IMR-90 (cell line): Measurements from ENCODE around the gene FOXP1. TPM values are rescaled to one million over a fixed set of nuclear protein-coding genes. Genes with fewer than 3 reads are reported as not detected.
A peak's percentile ranks its signal among the peaks of the same experiment; 100 is the strongest.

Source experiments
- ATAC-seq: fragments of 200-7000 bp; cut with Tn5 transposase; 2 replicates; pipeline ENCODE4 v1.9.1; 2020; ENCODE audit warnings: low read depth, mild to moderate bottlenecking, moderate library complexity
- BruUV-seq: library from RNA; stranded (reverse); fragments of 400-500 nt; replicated peaks from 2 replicates; lab custom pipeline; 2021; lab: Mats Ljungman, UMichigan
- CTCF ChIA-PET: fragments of 300-600 bp; formaldehyde crosslinking; extraction: SDS; loops from one replicate; lab custom pipeline; 2021; ENCODE audit warnings: antibody characterized with exemption; lab: Yijun Ruan, JAX
- POLR2A ChIA-PET: fragments of 300-600 bp; sonication (Branson Sonifier 250); formaldehyde crosslinking; loops from one replicate; lab custom pipeline; 2022; ENCODE audit warnings: antibody characterized with exemption; ENCODE audit not compliant: unreplicated experiment; lab: Charles Lee
- DNase-seq: peaks from one replicate; pipeline ENCODE4 v3.0.0; 2013
- H2AFZ ChIP-seq: replicated peaks from 2 replicates; pipeline ENCODE3; 2013; ENCODE audit warnings: low read length, mild to moderate bottlenecking; ENCODE audit not compliant: poor library complexity
- H2AK5ac ChIP-seq: 2 replicates; pipeline ENCODE4 v1.6.1; 2013; ENCODE audit warnings: low read depth, low read length, inconsistent platforms
- H2AK9ac ChIP-seq: replicated peaks from 2 replicates; pipeline ENCODE3; 2013; ENCODE audit warnings: mild to moderate bottlenecking, low read depth, low read length, moderate library complexity; ENCODE audit not compliant: poor library complexity
- H2BK120ac ChIP-seq: 2 replicates; pipeline ENCODE4 v1.6.1; 2013; ENCODE audit warnings: low read depth, low read length, inconsistent platforms
- H2BK15ac ChIP-seq: 3 replicates; pipeline ENCODE4 v1.6.1; 2013; ENCODE audit warnings: low read depth, low read length, inconsistent platforms
- H2BK20ac ChIP-seq: 2 replicates; pipeline ENCODE4 v1.6.1; 2013; ENCODE audit warnings: low read depth, mild to moderate bottlenecking, inconsistent platforms, low read length, moderate library complexity
- H2BK5ac ChIP-seq: 2 replicates; pipeline ENCODE4 v1.6.1; 2013; ENCODE audit warnings: mild to moderate bottlenecking, low read depth, low read length, inconsistent platforms; ENCODE audit not compliant: poor library complexity, severe bottlenecking
- H3K14ac ChIP-seq: replicated peaks from 2 replicates; pipeline ENCODE4 v1.6.1; 2013; ENCODE audit warnings: low read depth, low read length, inconsistent platforms
- H3K18ac ChIP-seq: 2 replicates; pipeline ENCODE4 v1.6.1; 2013; ENCODE audit warnings: low read depth, low read length, control low read depth
- H3K23ac ChIP-seq: 2 replicates; pipeline ENCODE4 v1.6.1; 2013; ENCODE audit warnings: low read depth, low read length, inconsistent platforms
- H3K27ac ChIP-seq: 2 replicates; pipeline ENCODE4 v1.5.1; 2013; ENCODE audit warnings: mild to moderate bottlenecking, control low read depth, low read length; ENCODE audit not compliant: insufficient read depth
- H3K27me3 ChIP-seq: 2 replicates; pipeline ENCODE4 v1.6.1; 2013; ENCODE audit warnings: low read length; ENCODE audit not compliant: control insufficient read depth, insufficient read depth
- H3K36me3 ChIP-seq: 2 replicates; pipeline ENCODE4 v1.6.1; 2013; ENCODE audit warnings: low read length, mixed read lengths; ENCODE audit not compliant: control insufficient read depth, insufficient read depth
- H3K4ac ChIP-seq: 2 replicates; pipeline ENCODE4 v1.6.1; 2013; ENCODE audit warnings: low read depth, low read length, inconsistent platforms
- H3K4me1 ChIP-seq: 2 replicates; pipeline ENCODE4 v1.6.1; 2013; ENCODE audit warnings: low read length, mixed read lengths; ENCODE audit not compliant: control insufficient read depth, insufficient read depth
- H3K4me2 ChIP-seq: 2 replicates; pipeline ENCODE4 v1.6.1; 2013; ENCODE audit warnings: low read depth, mild to moderate bottlenecking, control low read depth, low read length, moderate library complexity
- H3K4me3 ChIP-seq: 2 replicates; pipeline ENCODE4 v1.5.1; 2013; ENCODE audit warnings: low read depth, mild to moderate bottlenecking, control low read depth, low read length, moderate library complexity; ENCODE audit not compliant: insufficient read depth
- H3K56ac ChIP-seq: 2 replicates; pipeline ENCODE4 v1.6.1; 2013; ENCODE audit warnings: low read length, inconsistent platforms; ENCODE audit not compliant: insufficient read depth; ENCODE audit errors: extremely low read depth
- H3K79me1 ChIP-seq, 2 experiments: 2 replicates each; pipeline ENCODE4 v1.6.1; 2013; ENCODE audit warnings: low read length in 2 of 2, inconsistent platforms in 1 of 2, low read depth in 1 of 2
- H3K9ac ChIP-seq: 2 replicates; pipeline ENCODE4 v1.6.1; 2013; ENCODE audit warnings: low read depth, low read length, control low read depth
- H3K9me1 ChIP-seq: 2 replicates; pipeline ENCODE4 v1.6.1; 2013; ENCODE audit warnings: low read length, inconsistent platforms; ENCODE audit not compliant: insufficient read depth
- H3K9me3 ChIP-seq: 2 replicates; pipeline ENCODE4 v1.6.1; 2013; ENCODE audit warnings: low read length; ENCODE audit not compliant: control insufficient read depth, insufficient read depth
- H4K20me1 ChIP-seq: 2 replicates; pipeline ENCODE4 v1.6.1; 2013; ENCODE audit warnings: low read length, inconsistent platforms; ENCODE audit not compliant: insufficient read depth
- H4K5ac ChIP-seq: 2 replicates; pipeline ENCODE4 v1.6.1; 2013; ENCODE audit warnings: mild to moderate bottlenecking, low read depth, low read length, control low read depth
- H4K8ac ChIP-seq, 2 experiments: 2 replicates each; pipeline ENCODE4 v1.6.1; 2013; ENCODE audit warnings: low read depth in 2 of 2, low read length in 2 of 2, control low read depth in 1 of 2, inconsistent platforms in 1 of 2
- H4K91ac ChIP-seq: 2 replicates; pipeline ENCODE4 v1.6.1; 2013; ENCODE audit warnings: low read depth, low read length, inconsistent platforms; ENCODE audit not compliant: insufficient read depth
- BHLHE40 ChIP-seq: fragments of 150-350 bp; IDR thresholded peaks from 2 replicates; pipeline ENCODE4 v1.6.1; 2016; ENCODE audit warnings: mild to moderate bottlenecking, low read depth, low read length
- CEBPB ChIP-seq: IDR thresholded peaks from 2 replicates; pipeline ENCODE4 v1.6.1; 2012; ENCODE audit warnings: low read depth, low read length, improper control_type of control experiment
- CHD1 ChIP-seq: IDR thresholded peaks from 2 replicates; pipeline ENCODE4 v1.6.1; 2012; ENCODE audit warnings: low read depth, low read length, improper control_type of control experiment
- CTCF ChIP-seq: conservative IDR thresholded peaks from 2 replicates; pipeline ENCODE4 v1.5.1; 2012; ENCODE audit warnings: mild to moderate bottlenecking, low read depth, low read length, improper control_type of control experiment
- ELK1 ChIP-seq: fragments of 150-350 bp; IDR thresholded peaks from 2 replicates; pipeline ENCODE4 v1.6.1; 2016; ENCODE audit warnings: low read depth, mild to moderate bottlenecking, low read length, moderate library complexity, borderline replicate concordance
- MAFK ChIP-seq: IDR thresholded peaks from 2 replicates; pipeline ENCODE4 v1.6.1; 2012; ENCODE audit warnings: low read depth, low read length, improper control_type of control experiment
- MXI1 ChIP-seq: IDR thresholded peaks from 2 replicates; pipeline ENCODE4 v1.6.1; 2012; ENCODE audit warnings: low read depth, mild to moderate bottlenecking, low read length, moderate library complexity, borderline replicate concordance
- POLR2A ChIP-seq: IDR thresholded peaks from 2 replicates; pipeline ENCODE4 v1.6.1; 2012; ENCODE audit warnings: mild to moderate bottlenecking, low read depth, low read length
- RAD21 ChIP-seq: IDR thresholded peaks from 2 replicates; pipeline ENCODE4 v1.6.1; 2012; ENCODE audit warnings: low read length, improper control_type of control experiment
- RCOR1 ChIP-seq: IDR thresholded peaks from 2 replicates; pipeline ENCODE4 v1.6.1; 2012; ENCODE audit warnings: mild to moderate bottlenecking, low read length, improper control_type of control experiment; ENCODE audit not compliant: insufficient replicate concordance
- RFX5 ChIP-seq: IDR thresholded peaks from 2 replicates; pipeline ENCODE4 v1.8.0; 2012; ENCODE audit warnings: low read depth, mild to moderate bottlenecking, low read length, moderate library complexity
- SMC3 ChIP-seq: fragments of 150-350 bp; IDR thresholded peaks from 2 replicates; pipeline ENCODE4 v1.6.1; 2016; ENCODE audit warnings: low read depth, mild to moderate bottlenecking, antibody characterized with exemption, low read length, moderate library complexity
- WGBS, 2 experiments: methylation state at CpG; one replicate each; pipeline versions ENCODE4 v1.1.5 to v1.1.7; 2013; ENCODE audit warnings: missing lambda C conversion rate in 2 of 2; ENCODE audit not compliant: insufficient read length in 1 of 2; ENCODE audit errors: extremely low coverage in 2 of 2; 5-methylcytosine and 5-hydroxymethylcytosine counted together
- dilution Hi-C: fragments of 300-500 bp; cut with HindIII; formaldehyde crosslinking; loops from one replicate; pipeline ENCODE4 v1.14.3; 2018; ENCODE audit warnings: low sequenced_read_pairs; ENCODE audit not compliant: unreplicated experiment
- in situ Hi-C: fragments of 300-500 bp; cut with MboI; formaldehyde crosslinking; loops from 3 replicates; pipeline ENCODE4 v1.14.3; 2019; ENCODE audit warnings: low sequenced_read_pairs, inconsistent platforms, mixed read lengths
- intact Hi-C: fragments of 100-400 bp; cut with micrococcal nuclease; formaldehyde crosslinking; loops from 2 replicates; pipeline ENCODE4 v1.10.0; 2022
- polyA plus RNA-seq, 3 experiments: library from polyadenylated mRNA; depleted of rRNA; stranded (reverse); fragments of >200 nt; gene quantifications; 2 replicates each; pipeline ENCODE4 v1.2.3, GENCODE V29; 2012; ENCODE audit warnings: low replicate concordance in 1 of 3
- total RNA-seq: library from RNA; depleted of rRNA; stranded (reverse); fragments of >200 nt; gene quantifications from 2 replicates; pipeline ENCODE4 v1.2.3, GENCODE V29; 2012
- TF ChIP-seq, protein P1 (sequence below): fragments of 150-350 bp; IDR thresholded peaks from 2 replicates; pipeline ENCODE4 v1.6.1; 2017; ENCODE audit warnings: mild to moderate bottlenecking, antibody characterized with exemption, low read length, low read depth

FOXP1 gene
- total and polyA plus RNA-seq, 2 of the 4 experiments (the other 2 are of a cell fraction) = 37.0 to 132 TPM

DNA sequence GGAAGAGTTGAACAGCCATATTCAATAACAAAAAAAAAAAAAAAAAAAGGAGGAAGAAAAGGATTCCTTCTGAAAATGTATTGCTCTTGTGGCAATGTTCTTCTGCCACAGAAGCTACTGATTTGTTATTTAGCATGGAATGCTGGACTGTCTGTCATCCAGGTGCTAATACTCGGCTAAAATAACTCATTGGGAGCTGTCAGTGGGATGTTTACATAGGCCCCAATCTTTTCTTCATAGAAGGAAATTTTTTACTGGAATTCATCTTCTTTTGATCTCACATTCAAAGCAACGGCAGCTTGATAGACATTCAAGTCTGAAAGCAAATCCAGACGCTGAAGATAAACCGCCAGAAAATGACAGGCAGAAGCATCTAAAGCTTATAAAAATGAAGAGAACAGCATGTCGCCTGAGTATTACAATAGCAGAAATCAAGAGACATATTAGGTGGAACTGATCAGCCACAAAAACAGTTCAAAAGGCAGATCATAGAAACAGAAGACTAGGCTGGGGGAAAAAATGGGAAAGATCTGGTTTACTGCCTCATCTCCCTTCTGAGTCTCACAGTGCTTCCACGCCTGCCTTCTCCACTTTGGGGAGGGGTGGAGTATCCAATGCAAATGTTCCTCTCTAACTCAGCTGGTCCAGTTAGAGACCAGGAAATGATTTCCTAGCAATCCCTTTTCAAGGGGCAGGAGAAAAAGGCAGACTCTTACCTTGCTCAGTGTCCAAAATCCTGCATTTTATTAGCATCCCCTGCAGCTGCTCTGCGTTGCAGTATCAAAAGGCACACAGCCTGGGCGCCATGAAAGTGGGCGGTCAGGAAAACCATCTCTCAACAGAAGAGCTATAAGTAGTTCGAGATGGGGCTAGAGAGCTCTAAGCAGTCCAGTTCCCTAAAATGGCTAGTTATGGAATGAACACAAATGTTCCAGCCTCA, 451.9 kb downstream of the FOXP1 start:
- H3K79me1 ChIP-seq = peaks cover 7 to 39% of the 10 kb centered on the region in 2 experiments
- no peak overlapping the region for H3K4me3 ChIP-seq
- no peaks in the 10 kb centered on the region for H4K20me1 ChIP-seq
- no peaks in the 10 kb centered on the region for H3K9me1 ChIP-seq
- no peak overlapping the region for H3K27ac ChIP-seq
- H4K91ac ChIP-seq = peak overlapping the region; percentile 25; the same call in 1 of the 2 replicates
- H3K4me2 ChIP-seq = no peak overlapping the region
- no peak overlapping the region for H2AFZ ChIP-seq
- no peak overlapping the region for H3K9ac ChIP-seq
- H3K56ac ChIP-seq = no peak overlapping the region
- H3K18ac ChIP-seq = no peak overlapping the region; the same call in none of the 2 replicates
- ATAC-seq (no peak), DNase-seq (no peak)
- peak overlapping the region in 1 of 2 experiments; percentile 8; a peak in 1 of 4 replicates for H4K8ac ChIP-seq
- ChIA-PET POLR2A (no interaction called here), CTCF (interaction anchor here (0.6 kb wide), 1 partner anchor 324 kb away, joined by 4 read pairs; no protein-coding TSS in a partner anchor)
- dilution Hi-C loops (no loop called here), in situ Hi-C loops (loop anchor here (10.0 kb wide), 2 partner anchors 173 to 453 kb away; partner anchors contain the start of gene FOXP1), intact Hi-C loops (loop anchor here (2.0 to 5.0 kb wide), 2 partner anchors 96 to 521 kb away; no protein-coding TSS in a partner anchor)
- H2BK20ac ChIP-seq = peak overlapping the region; percentile 19; the same call in 1 of the 2 replicates
- WGBS, 2 experiments = 100% methylated on average over 1 of the region's 10 CpGs; no CpG with 5 or more reads in 1 of the 2 experiments
- H3K4me1 ChIP-seq = peaks cover 11% of the 10 kb centered on the region
- H3K27me3 ChIP-seq = no peaks in the 10 kb centered on the region
- H2AK5ac ChIP-seq = no peak overlapping the region
- no TSS peak for BruUV-seq
- no peaks in the 10 kb centered on the region for H3K9me3 ChIP-seq
- no peak overlapping the region for H2BK5ac ChIP-seq
- peak overlapping the region; percentile 33; the same call in 1 of the 2 replicates for H4K5ac ChIP-seq
- peak overlapping the region; percentile 17; the same call in 1 of the 2 replicates for H3K4ac ChIP-seq
- peak overlapping the region; percentile 39 for H2BK120ac ChIP-seq
- H3K14ac ChIP-seq = no peak overlapping the region
- H2AK9ac ChIP-seq = no peak overlapping the region
- 0 out of 2 replicates have a peak overlapping the region, but pooled peaks have one; percentile 8 for H3K23ac ChIP-seq
- H2BK15ac ChIP-seq = 0 out of 3 replicates have a peak overlapping the region, but pooled peaks have one; percentile 22
- no peaks in the 10 kb centered on the region for H3K36me3 ChIP-seq
- TF ChIP-seq RFX5 = no peak
- no peak for TF ChIP-seq MAFK
- TF ChIP-seq, protein P1, sequence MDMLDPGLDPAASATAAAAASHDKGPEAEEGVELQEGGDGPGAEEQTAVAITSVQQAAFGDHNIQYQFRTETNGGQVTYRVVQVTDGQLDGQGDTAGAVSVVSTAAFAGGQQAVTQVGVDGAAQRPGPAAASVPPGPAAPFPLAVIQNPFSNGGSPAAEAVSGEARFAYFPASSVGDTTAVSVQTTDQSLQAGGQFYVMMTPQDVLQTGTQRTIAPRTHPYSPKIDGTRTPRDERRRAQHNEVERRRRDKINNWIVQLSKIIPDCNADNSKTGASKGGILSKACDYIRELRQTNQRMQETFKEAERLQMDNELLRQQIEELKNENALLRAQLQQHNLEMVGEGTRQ = no peak
- no peak for TF ChIP-seq CHD1
- TF ChIP-seq CTCF = no peak
- no peak for TF ChIP-seq POLR2A
- TF ChIP-seq RAD21 = no peak
- TF ChIP-seq BHLHE40 = no peak
- no peak for TF ChIP-seq RCOR1
- no peak for TF ChIP-seq MXI1
- no peak for TF ChIP-seq SMC3
- no peak for TF ChIP-seq CEBPB
- no peak for TF ChIP-seq ELK1
